AG04449 (cell line): Measurements from ENCODE around the gene APOLD1.
"Not testable (repeated sequence)": the region's sequence is repeated elsewhere in the genome, so short reads cannot be mapped to it uniquely, and the experiment has no call there.

Experiments
- CTCF ChIA-PET: fragments of 350-600 bp; formaldehyde crosslinking; extraction: SDS; loops from one replicate; lab custom pipeline; 2021; ENCODE audit warnings: antibody characterized with exemption; lab: Yijun Ruan, JAX
- POLR2A ChIA-PET: fragments of 400-600, 350-600 bp; formaldehyde crosslinking; extraction: SDS; loops from one replicate; lab custom pipeline; 2020; ENCODE audit warnings: antibody characterized with exemption, inconsistent platforms; lab: Yijun Ruan, JAX
- DNase-seq: peaks from one replicate; pipeline ENCODE4 v3.0.0-alpha.2; 2010; ENCODE audit warnings: low read depth, low spot score
- H3K4me3 ChIP-seq: 2 replicates; pipeline ENCODE4 v1.5.1; 2011; ENCODE audit warnings: low read depth, mild to moderate bottlenecking, control low read depth, low read length
- TF ChIP-seq, protein P1 (sequence below): IDR thresholded peaks from one replicate; pipeline ENCODE4 v1.5.1; 2011; ENCODE audit warnings: mild to moderate bottlenecking, moderate library complexity, low read length, control low read depth, inconsistent platforms; ENCODE audit not compliant: insufficient read depth; ENCODE audit errors: missing control alignments

Gene APOLD1

DNA sequence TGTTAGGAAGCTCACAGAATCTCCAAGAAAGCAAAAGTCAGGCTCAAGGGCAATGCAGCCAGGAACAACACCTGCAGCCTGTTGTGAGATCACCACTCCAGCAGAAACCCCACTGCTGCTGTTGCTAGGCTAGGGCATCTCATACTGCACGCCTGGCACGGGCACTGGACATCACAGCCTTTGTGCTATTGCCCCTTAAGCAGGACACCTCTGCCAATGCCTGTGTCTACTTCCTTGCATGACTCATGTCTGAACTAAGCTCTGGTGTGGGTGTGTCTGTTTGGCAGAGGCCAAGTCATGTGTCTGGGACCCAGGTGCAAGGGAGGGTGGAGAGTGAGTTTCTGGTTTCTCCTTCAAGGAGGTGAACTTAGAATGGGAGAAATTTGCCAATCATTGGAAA lies 17.7 kb downstream of the APOLD1 start:
- TF ChIP-seq, protein P1, sequence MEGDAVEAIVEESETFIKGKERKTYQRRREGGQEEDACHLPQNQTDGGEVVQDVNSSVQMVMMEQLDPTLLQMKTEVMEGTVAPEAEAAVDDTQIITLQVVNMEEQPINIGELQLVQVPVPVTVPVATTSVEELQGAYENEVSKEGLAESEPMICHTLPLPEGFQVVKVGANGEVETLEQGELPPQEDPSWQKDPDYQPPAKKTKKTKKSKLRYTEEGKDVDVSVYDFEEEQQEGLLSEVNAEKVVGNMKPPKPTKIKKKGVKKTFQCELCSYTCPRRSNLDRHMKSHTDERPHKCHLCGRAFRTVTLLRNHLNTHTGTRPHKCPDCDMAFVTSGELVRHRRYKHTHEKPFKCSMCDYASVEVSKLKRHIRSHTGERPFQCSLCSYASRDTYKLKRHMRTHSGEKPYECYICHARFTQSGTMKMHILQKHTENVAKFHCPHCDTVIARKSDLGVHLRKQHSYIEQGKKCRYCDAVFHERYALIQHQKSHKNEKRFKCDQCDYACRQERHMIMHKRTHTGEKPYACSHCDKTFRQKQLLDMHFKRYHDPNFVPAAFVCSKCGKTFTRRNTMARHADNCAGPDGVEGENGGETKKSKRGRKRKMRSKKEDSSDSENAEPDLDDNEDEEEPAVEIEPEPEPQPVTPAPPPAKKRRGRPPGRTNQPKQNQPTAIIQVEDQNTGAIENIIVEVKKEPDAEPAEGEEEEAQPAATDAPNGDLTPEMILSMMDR: no peak
- CTCF ChIA-PET: interaction anchor here (1.2 to 3.5 kb wide), 4 partner anchors 10 to 113 kb away, joined by 3 to 26 read pairs (median 15); partner anchors contain the start of gene DDX47
- POLR2A ChIA-PET: no interaction called here

DNA sequence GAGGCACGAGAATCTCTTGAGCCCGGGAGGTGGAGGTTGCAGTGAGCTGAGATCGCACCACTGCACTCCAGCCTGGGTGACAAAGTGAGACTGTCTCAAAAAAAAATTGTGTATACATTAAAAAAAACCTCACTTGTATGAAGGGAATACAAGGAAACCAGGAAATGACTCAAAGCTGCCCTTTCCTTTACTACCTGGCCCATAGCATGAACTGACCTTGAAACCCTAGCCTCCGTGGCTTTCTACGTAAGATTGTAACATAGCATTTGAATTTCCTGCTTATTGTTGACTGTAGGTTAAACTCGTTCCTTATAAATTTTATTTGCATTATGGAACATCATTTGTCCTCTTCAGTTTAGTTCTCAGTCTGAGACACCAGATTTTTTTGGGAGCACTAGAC lies 18.6 kb downstream of the APOLD1 start:
- TF ChIP-seq, protein P1: no peak
- no peak overlapping the region; the same call in 1 of the 2 replicates for H3K4me3 ChIP-seq
- CTCF ChIA-PET: interaction anchor here (1.2 to 3.5 kb wide), 4 partner anchors 9 to 112 kb away, joined by 3 to 26 read pairs (median 15); partner anchors contain the start of gene DDX47
- POLR2A ChIA-PET: interaction anchor here (0.6 kb wide), 1 partner anchor 82 kb away, joined by 3 read pairs; no protein-coding TSS in a partner anchor
- no peak for DNase-seq

More for the DNA sequence above, 17.7 kb downstream of the APOLD1 start:
- no peak for DNase-seq
- H3K4me3 ChIP-seq: no peak overlapping the region

DNA sequence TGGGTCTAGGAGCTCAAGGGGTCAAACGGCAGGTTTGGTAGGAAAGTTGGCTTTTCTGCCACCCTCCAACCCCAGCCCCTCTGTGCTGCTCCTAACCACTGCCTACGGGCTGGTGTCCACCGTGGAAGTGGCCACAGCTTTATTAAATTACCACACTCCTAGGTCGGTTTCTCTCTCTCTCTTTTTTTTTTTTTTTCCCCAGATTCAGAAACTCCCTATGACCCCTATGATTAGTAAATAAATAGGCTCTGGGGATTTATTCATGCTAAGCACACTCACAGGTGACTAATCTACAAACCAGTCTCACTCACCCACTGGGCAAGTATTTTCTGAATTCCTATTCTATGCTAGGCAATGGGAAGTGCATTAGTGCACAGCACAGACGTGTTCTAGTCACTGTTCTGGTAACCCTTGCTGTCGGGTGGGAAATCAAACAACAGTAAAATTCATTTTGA lies 19.0 kb downstream of the APOLD1 start:
- CTCF ChIA-PET: interaction anchor here (1.2 to 3.5 kb wide), 3 partner anchors 9 to 16 kb away, joined by 3 to 26 read pairs (median 25); partner anchors contain the start of gene DDX47
- no peak overlapping the region; the same call in 1 of the 2 replicates for H3K4me3 ChIP-seq
- TF ChIP-seq, protein P1: no peak
- peak; percentile 79 for DNase-seq
- POLR2A ChIA-PET: interaction anchor here (0.6 kb wide), 2 partner anchors 14 to 82 kb away, joined by 3 read pairs; no protein-coding TSS in a partner anchor

DNA sequence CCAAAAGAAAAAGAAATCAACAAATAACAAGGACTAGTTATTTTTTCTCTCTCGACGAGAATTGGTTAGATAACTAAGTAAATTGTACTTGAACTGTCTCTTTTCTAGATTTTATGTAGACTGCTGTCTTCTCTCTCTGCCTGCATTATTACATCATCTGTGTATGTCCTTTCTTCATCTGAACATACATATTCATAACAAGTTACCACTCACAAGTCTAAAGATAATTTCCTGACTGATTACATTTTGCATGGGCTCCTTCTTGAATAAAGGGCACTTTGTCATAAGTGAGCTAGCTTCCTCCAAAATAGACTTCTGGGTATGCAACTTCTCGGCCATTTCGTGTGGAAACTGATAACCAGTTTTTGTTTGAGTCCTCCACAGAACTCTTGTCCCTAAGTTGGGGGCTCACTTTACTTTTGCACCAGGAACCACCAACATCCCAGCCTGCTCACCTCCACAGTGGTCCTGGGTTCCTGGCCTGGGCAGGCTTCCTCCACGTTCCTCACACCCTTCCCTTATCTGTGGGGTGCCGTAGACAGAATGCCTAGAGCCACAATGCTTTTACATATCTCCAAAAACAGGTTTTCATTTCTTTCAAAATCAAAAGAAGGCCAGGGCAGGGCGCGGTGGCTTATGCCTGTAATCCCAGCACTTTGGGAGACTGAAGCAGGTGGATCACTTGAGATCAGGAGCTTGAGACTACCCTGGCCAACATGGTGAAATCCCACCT lies 21.5 kb downstream of the APOLD1 start:
- ChIA-PET CTCF (interaction anchor here (1.5 to 1.7 kb wide), 2 partner anchors 13 to 18 kb away, joined by 3 to 8 read pairs; no protein-coding TSS in a partner anchor), POLR2A (no interaction called here)
- no peak overlapping the region for H3K4me3 ChIP-seq
- DNase-seq: no peak
- TF ChIP-seq, protein P1: no peak

DNA sequence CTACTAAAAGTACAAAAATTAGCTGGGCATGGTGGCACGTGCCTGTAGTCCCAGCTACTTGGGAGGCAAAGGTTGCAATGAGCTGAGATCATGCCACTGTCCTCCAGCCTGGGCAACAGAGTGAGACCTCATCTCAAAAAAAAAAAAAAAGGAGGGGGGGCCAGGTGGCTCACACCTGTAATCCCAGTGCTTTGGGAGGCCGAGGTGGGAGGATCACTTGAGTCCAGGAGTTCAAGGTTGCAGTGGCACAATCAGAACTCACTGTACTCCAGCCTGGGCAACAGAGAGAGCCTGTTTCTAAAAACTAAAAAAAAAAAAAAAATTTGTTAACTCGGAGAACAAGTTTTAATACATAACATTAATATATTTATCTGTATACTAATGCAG lies 22.1 kb downstream of the APOLD1 start:
- DNase-seq, H3K4me3 ChIP-seq, POLR2A ChIA-PET: not testable (repeated sequence)
- CTCF ChIA-PET: interaction anchor here (1.5 to 1.7 kb wide), 2 partner anchors 13 to 19 kb away, joined by 3 to 8 read pairs; no protein-coding TSS in a partner anchor

DNA sequence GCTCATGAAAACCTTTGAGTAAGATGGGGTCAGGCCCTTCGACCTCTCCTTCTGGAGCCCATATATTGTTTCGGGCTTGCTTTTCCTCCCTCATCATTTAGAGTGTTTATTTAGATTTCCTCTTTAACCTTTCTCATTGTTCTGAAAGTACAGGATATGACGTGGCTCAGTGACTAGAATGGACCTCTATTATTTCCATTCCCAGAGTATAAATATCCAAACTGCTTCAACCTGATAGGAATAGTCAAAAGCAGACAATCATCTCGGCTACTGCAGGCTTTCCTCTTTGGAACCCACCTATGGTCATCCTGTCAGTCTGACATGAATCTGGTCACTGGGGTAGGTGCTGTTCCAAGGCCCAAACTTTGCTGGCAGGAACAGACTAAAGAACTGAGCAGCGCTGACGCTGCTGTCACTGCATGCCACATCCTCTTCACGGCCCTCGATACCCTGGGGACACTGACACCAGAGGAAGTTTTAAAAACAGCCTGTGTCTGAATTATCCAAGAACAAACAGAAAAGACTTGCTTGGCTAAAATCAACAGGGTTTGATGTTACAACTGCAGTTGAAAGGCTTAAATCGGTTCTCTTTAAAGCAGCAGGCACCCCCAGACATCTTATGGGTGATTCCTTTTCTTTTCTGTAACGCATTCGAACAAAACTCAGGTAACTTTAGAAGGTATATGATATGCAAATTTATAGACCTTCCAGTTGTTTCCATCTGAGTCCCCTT lies 22.7 kb downstream of the APOLD1 start:
- ChIA-PET POLR2A (interaction anchor here (0.7 to 1.2 kb wide), 2 partner anchors 11 to 28 kb away, joined by 3 to 4 read pairs; no protein-coding TSS in a partner anchor), CTCF (interaction anchor here (0.9 to 1.7 kb wide), 7 partner anchors 10 to 176 kb away, joined by 3 to 8 read pairs (median 3); no protein-coding TSS in a partner anchor)
- DNase-seq: no peak
- 0 out of 2 replicates have a peak overlapping the region, but pooled peaks have one; percentile 4 for H3K4me3 ChIP-seq
- TF ChIP-seq, protein P1: no peak
